PFSK-1 (cell line): ENCODE measurements around the gene SLC37A4.

Source experiments
- FOXP2 ChIP-seq: optimal IDR thresholded peaks from 2 replicates; pipeline ENCODE3; 2011; ENCODE audit warnings: borderline replicate concordance, control low read depth, inconsistent platforms; ENCODE audit not compliant: insufficient read depth; ENCODE audit errors: extremely low read length, extremely low read depth
- POLR2AphosphoS5 ChIP-seq: IDR thresholded peaks from 2 replicates; pipeline ENCODE4 v1.6.1; 2012; ENCODE audit warnings: low read depth, mild to moderate bottlenecking, control low read depth, low read length, moderate library complexity
- REST ChIP-seq, 2 experiments: IDR thresholded peaks; 2 replicates each; pipeline versions ENCODE4 v1.6.1 to v1.8.0; 2011 to 2012; ENCODE audit warnings: low read depth in 2 of 2, low read length in 2 of 2, control low read depth in 1 of 2, inconsistent platforms in 1 of 2, mild to moderate bottlenecking in 1 of 2, moderate library complexity in 1 of 2; ENCODE audit not compliant: insufficient read depth in 1 of 2
- TAF1 ChIP-seq: IDR thresholded peaks from 2 replicates; pipeline ENCODE4 v1.6.1; 2012; ENCODE audit warnings: low read length, control low read depth, borderline replicate concordance; ENCODE audit not compliant: insufficient read depth

GRCh38 chr11:119049081-119049480 lies 18.4 kb upstream of the SLC37A4 start:
- TF ChIP-seq POLR2AphosphoS5 (no peak), REST (IDR thresholded peaks at IDR 0.05; ENCODE audit: insufficient read depth in 1 of 2, low read depth in 2 of 2, low read length in 2 of 2) (no peak), FOXP2 (no peak), TAF1 (no peak)
